ENCODE measurements around the gene CHSY1. TPM values are rescaled to one million over a fixed set of nuclear protein-coding genes. Genes with fewer than 3 reads are reported as not detected.

The CHSY1 gene
- total and polyA plus RNA-seq, 10 of the 15 experiments (the other 5 are each of a cell fraction or from before 2014, with no cell fraction given) = 1.4 to 31.2 (median 10.5) TPM

DNA sequence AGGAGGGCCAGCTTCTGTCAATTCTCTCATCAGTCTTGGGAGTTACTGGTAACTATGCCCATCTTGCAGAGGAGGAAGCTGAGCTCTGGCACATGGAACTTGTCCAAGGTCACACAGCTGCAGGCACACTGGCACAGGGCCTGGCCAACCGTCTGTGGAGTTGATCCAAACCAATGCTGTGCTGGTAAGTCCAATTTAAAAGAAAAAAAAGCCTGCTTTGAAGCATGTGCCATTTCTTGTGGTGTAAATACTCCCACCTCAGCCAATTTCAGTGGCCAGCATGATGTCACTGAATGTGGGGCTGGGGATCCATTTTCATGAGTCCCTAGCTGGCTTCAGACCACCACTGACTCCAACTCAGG lies 83.4 kb downstream of the CHSY1 start:
- H3K9ac ChIP-seq (ENCODE audit: control insufficient read depth, insufficient read depth, low read length) = no peak overlapping the region
- ATAC-seq (peak; percentile 56), DNase-seq (ENCODE audit: low read depth, low spot score) (no peak), FAIRE-seq (no peak)
- no peaks in the 10 kb centered on the region for H3K27me3 ChIP-seq (replicated peaks in 1 of 2; ENCODE audit: control insufficient read depth in 2 of 2, insufficient read depth in 2 of 2, low read length in 1 of 2)
- H3K4me1 ChIP-seq (ENCODE audit: control insufficient read depth, insufficient read depth, low read length) = peaks cover 8% of the 10 kb centered on the region
- RAD21 ChIA-PET (ENCODE audit: unreplicated experiment) = no interaction called here
- H3K4me3 ChIP-seq = no peak overlapping the region
- no peaks in the 10 kb centered on the region for H3K36me3 ChIP-seq (ENCODE audit: control insufficient read depth in 2 of 2, insufficient read depth in 2 of 2, low read length in 1 of 2)
- SMC1A ChIA-PET (ENCODE audit: uncharacterized antibody, unreplicated experiment) = interaction anchor here (1.0 to 1.7 kb wide), 3 partner anchors 12 to 75 kb away, joined by 3 to 4 read pairs (median 3); no protein-coding TSS in a partner anchor
- intact Hi-C loops (cut with micrococcal nuclease; ENCODE audit: unreplicated experiment) = no loop called here
- peaks cover 14% of the 10 kb centered on the region for H3K9me3 ChIP-seq (replicated peaks; ENCODE audit: control insufficient read depth, insufficient read depth, low read length)
- peak overlapping the region; percentile 19; the same call in 1 of the 2 replicates for H2AFZ ChIP-seq (ENCODE audit: control insufficient read depth, low read depth, low read length)
- POLR2A ChIA-PET = interaction anchor here (0.9 to 1.0 kb wide), 3 partner anchors 13 to 47 kb away, joined by 3 to 4 read pairs (median 3); no protein-coding TSS in a partner anchor
- peak; percentile 7; the same call in 1 of the 2 replicates for TF ChIP-seq RUNX3 (IDR thresholded peaks at IDR 0.05; ENCODE audit: low read length)
- TF ChIP-seq FOXM1 (IDR thresholded peaks at IDR 0.05; ENCODE audit: low read depth, low read length) = no peak
- no peaks in the 10 kb centered on the region for H3K79me2 ChIP-seq (ENCODE audit: control insufficient read depth, insufficient read depth, low read length)
- 29% methylated on average over 1 of the region's 1 CpG for WGBS (ENCODE audit: insufficient coverage, insufficient replicate concordance, low lambda C conversion rate, missing lambda C conversion rate)
- in situ Hi-C loops (cut with MboI) = no loop called here
- no TSS peak for BruUV-seq (replicated peaks)
- no peak overlapping the region for H3K4me2 ChIP-seq (ENCODE audit: control insufficient read depth, insufficient read depth)
- no peaks in the 10 kb centered on the region for H4K20me1 ChIP-seq (ENCODE audit: control insufficient read depth, insufficient read depth)
- no peak overlapping the region for H3K27ac ChIP-seq (ENCODE audit: control insufficient read depth, insufficient read depth)
- CTCF ChIA-PET = interaction anchor here (0.7 to 1.5 kb wide), 3 partner anchors 9 to 76 kb away, joined by 3 to 6 read pairs (median 4); no protein-coding TSS in a partner anchor

DNA sequence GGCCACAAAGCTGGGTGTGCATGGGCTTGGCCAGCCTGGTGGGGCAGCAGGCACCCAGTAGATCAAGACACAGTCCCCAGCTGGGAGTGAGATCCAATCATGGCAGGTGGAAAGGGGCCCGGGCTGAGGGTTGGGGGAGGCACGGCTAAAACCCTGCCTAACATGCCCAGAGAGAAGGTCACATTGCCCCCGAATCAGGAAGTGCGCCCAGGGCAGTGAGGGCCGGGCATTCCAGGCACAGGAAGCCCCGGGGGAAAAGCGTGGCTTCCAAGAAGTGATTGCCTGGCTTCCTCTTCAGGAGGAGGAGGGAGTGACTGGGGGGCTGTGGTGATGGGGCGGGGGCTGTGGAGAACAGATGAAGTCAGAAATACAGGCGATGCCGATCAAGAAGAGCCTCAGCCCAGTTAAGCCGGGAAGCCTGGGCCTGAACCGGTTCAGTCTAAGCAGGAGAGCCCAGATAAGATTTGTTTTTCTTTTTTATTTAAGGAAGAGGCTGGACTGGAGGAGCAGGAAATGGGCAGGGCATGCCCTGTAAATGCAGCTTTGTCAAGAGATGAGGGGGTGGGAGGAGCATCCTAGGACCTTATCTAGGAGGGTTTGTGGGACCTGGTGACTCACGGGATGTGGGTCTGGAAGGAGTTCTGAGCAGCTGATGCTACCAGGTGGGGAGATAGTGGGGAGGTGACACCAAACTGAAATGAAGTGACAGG lies 83.9 kb downstream of the CHSY1 start:
- BruUV-seq (replicated peaks) = no TSS peak
- WGBS (ENCODE audit: insufficient coverage, insufficient replicate concordance, low lambda C conversion rate, missing lambda C conversion rate) = 47% methylated on average over 13 of the region's 13 CpGs
- RAD21 ChIA-PET (ENCODE audit: unreplicated experiment) = no interaction called here
- Histone ChIP-seq H3K9ac (ENCODE audit: control insufficient read depth, insufficient read depth, low read length) (no peak overlapping the region), H3K9me3 (replicated peaks; ENCODE audit: control insufficient read depth, insufficient read depth, low read length) (peaks cover 14% of the 10 kb centered on the region), H3K4me3 (no peak overlapping the region), H3K79me2 (ENCODE audit: control insufficient read depth, insufficient read depth, low read length) (no peaks in the 10 kb centered on the region), H3K36me3 (ENCODE audit: control insufficient read depth in 2 of 2, insufficient read depth in 2 of 2, low read length in 1 of 2) (no peaks in the 10 kb centered on the region), H3K4me1 (ENCODE audit: control insufficient read depth, insufficient read depth, low read length) (peaks cover 8% of the 10 kb centered on the region), H2AFZ (ENCODE audit: control insufficient read depth, low read depth, low read length) (peak overlapping the region; percentile 20; the same call in 1 of the 2 replicates), H3K4me2 (ENCODE audit: control insufficient read depth, insufficient read depth) (no peak overlapping the region), H3K27ac (ENCODE audit: control insufficient read depth, insufficient read depth) (no peak overlapping the region), H4K20me1 (ENCODE audit: control insufficient read depth, insufficient read depth) (no peaks in the 10 kb centered on the region), H3K27me3 (replicated peaks in 1 of 2; ENCODE audit: control insufficient read depth in 2 of 2, insufficient read depth in 2 of 2, low read length in 1 of 2) (no peaks in the 10 kb centered on the region)
- no peak for FAIRE-seq
- TF ChIP-seq BMI1 (IDR thresholded peaks at IDR 0.05; ENCODE audit: borderline replicate concordance) (no peak), IKZF2 (IDR thresholded peaks at IDR 0.05) (peak in 1 of 2 experiments; percentile 11; a peak in 1 of 4 replicates), RAD51 (IDR thresholded peaks at IDR 0.05) (no peak), IRF4 (IDR thresholded peaks at IDR 0.05; ENCODE audit: low read depth, low read length) (no peak), YY1 (IDR thresholded peaks at IDR 0.05; ENCODE audit: low read depth, low read length) (no peak), MYB (IDR thresholded peaks at IDR 0.05; ENCODE audit: borderline replicate concordance, low read depth, low read length) (no peak), SPI1 (IDR thresholded peaks at IDR 0.05; ENCODE audit: borderline replicate concordance, insufficient read depth, low read depth, low read length) (0 out of 2 replicates have a peak, but pooled peaks have one; percentile 37), RBBP5 (conservative IDR thresholded peaks at IDR 0.05) (no peak), ZNF274 (IDR thresholded peaks at IDR 0.05; ENCODE audit: insufficient read depth, insufficient read length) (no peak), EGR1 (IDR thresholded peaks at IDR 0.05; ENCODE audit: borderline replicate concordance in 1 of 2, low read depth in 2 of 2, low read length in 2 of 2) (no peak), MEF2A (IDR thresholded peaks at IDR 0.05; ENCODE audit: insufficient read depth, low read depth, low read length) (no peak), SIN3A (IDR thresholded peaks at IDR 0.05; ENCODE audit: low read depth, low read length) (no peak)
- TF ChIP-seq, protein P1, sequence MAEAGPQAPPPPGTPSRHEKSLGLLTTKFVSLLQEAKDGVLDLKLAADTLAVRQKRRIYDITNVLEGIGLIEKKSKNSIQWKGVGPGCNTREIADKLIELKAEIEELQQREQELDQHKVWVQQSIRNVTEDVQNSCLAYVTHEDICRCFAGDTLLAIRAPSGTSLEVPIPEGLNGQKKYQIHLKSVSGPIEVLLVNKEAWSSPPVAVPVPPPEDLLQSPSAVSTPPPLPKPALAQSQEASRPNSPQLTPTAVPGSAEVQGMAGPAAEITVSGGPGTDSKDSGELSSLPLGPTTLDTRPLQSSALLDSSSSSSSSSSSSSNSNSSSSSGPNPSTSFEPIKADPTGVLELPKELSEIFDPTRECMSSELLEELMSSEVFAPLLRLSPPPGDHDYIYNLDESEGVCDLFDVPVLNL (IDR thresholded peaks at IDR 0.05; ENCODE audit: low read depth, low read length) = no peak
- TF ChIP-seq, protein P2, sequence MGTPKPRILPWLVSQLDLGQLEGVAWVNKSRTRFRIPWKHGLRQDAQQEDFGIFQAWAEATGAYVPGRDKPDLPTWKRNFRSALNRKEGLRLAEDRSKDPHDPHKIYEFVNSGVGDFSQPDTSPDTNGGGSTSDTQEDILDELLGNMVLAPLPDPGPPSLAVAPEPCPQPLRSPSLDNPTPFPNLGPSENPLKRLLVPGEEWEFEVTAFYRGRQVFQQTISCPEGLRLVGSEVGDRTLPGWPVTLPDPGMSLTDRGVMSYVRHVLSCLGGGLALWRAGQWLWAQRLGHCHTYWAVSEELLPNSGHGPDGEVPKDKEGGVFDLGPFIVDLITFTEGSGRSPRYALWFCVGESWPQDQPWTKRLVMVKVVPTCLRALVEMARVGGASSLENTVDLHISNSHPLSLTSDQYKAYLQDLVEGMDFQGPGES (IDR thresholded peaks at IDR 0.05) = no peak
- DNase-seq (ENCODE audit: low read depth, low spot score) = no peak
- intact Hi-C loops (cut with micrococcal nuclease; ENCODE audit: unreplicated experiment) = no loop called here
- POLR2A ChIA-PET = interaction anchor here (0.9 to 1.6 kb wide), 5 partner anchors 10 to 46 kb away, joined by 3 to 4 read pairs (median 4); no protein-coding TSS in a partner anchor
- in situ Hi-C loops (cut with MboI) = no loop called here
- SMC1A ChIA-PET (ENCODE audit: uncharacterized antibody, unreplicated experiment) = interaction anchor here (1.0 to 1.7 kb wide), 6 partner anchors 11 to 75 kb away, joined by 3 to 4 read pairs (median 3); no protein-coding TSS in a partner anchor
- CTCF ChIA-PET = interaction anchor here (0.7 to 1.6 kb wide), 6 partner anchors 8 to 90 kb away, joined by 3 to 6 read pairs (median 4); no protein-coding TSS in a partner anchor
- ATAC-seq = peak; percentile 62

Data from GM12878 (cell line).